Astrocyte (in vitro differentiated cells and primary cell): ENCODE measurements around the gene EIF2AK2. TPM values are rescaled to one million over a fixed set of nuclear protein-coding genes. Genes with fewer than 3 reads are reported as not detected.

Experiments
- DNase-seq: peaks from one replicate; pipeline ENCODE4 v3.0.0-alpha.2; 2010; ENCODE audit warnings: low read depth
- FAIRE-seq: peaks from 2 replicates; lab custom pipeline; 2011; peaks lifted over from hg19 to GRCh38; lab: Jason Lieb, UNC
- H2AFZ ChIP-seq: 2 replicates; pipeline ENCODE4 v1.6.0; 2012; ENCODE audit warnings: low read depth, low read length, inconsistent platforms
- H3K27ac ChIP-seq: 2 replicates; pipeline ENCODE4 v1.5.1; 2011; ENCODE audit warnings: low read depth, low read length, inconsistent platforms
- H3K27me3 ChIP-seq: 2 replicates; pipeline ENCODE4 v1.6.0; 2011; ENCODE audit warnings: low read length, inconsistent platforms; ENCODE audit not compliant: insufficient read depth
- H3K36me3 ChIP-seq: 2 replicates; pipeline ENCODE4 v1.5.1; 2011; ENCODE audit warnings: low read length, inconsistent platforms; ENCODE audit not compliant: insufficient read depth
- H3K4me1 ChIP-seq: 2 replicates; pipeline ENCODE4 v1.5.1; 2011; ENCODE audit warnings: low read length, inconsistent platforms; ENCODE audit not compliant: insufficient read depth
- H3K4me2 ChIP-seq: 2 replicates; pipeline ENCODE4 v1.6.0; 2012; ENCODE audit warnings: low read length, inconsistent platforms
- H3K4me3 ChIP-seq: 2 replicates; pipeline ENCODE4 v1.5.1; 2011; ENCODE audit warnings: low read depth, mild to moderate bottlenecking, low read length, inconsistent platforms; ENCODE audit not compliant: insufficient read depth
- H3K79me2 ChIP-seq: 2 replicates; pipeline ENCODE4 v1.6.0; 2012; ENCODE audit warnings: mild to moderate bottlenecking, low read length, inconsistent platforms; ENCODE audit not compliant: insufficient read depth
- H3K9ac ChIP-seq: 2 replicates; pipeline ENCODE4 v1.6.0; 2012; ENCODE audit warnings: mild to moderate bottlenecking, low read length, inconsistent platforms
- H3K9me3 ChIP-seq: 2 replicates; pipeline ENCODE4 v1.5.1; 2012; ENCODE audit warnings: low read depth, mild to moderate bottlenecking, low read length, inconsistent platforms; ENCODE audit not compliant: insufficient read depth
- H4K20me1 ChIP-seq: 2 replicates; pipeline ENCODE4 v1.6.0; 2012; ENCODE audit warnings: low read length, inconsistent platforms; ENCODE audit not compliant: insufficient read depth
- H3K27ac Mint-ChIP-seq: one replicate; pipeline ENCODE4 v1.8.0; 2021; ENCODE audit warnings: mild to moderate bottlenecking, mixed read lengths; ENCODE audit not compliant: unreplicated experiment
- H3K27me3 Mint-ChIP-seq: one replicate; pipeline ENCODE4 v1.8.0; 2021; ENCODE audit warnings: low read depth, mixed read lengths; ENCODE audit not compliant: unreplicated experiment
- H3K36me3 Mint-ChIP-seq: one replicate; pipeline ENCODE4 v1.8.0; 2021; ENCODE audit warnings: low read depth, mixed read lengths; ENCODE audit not compliant: unreplicated experiment
- H3K4me1 Mint-ChIP-seq: one replicate; pipeline ENCODE4 v1.8.0; 2021; ENCODE audit warnings: low read depth, mixed read lengths; ENCODE audit not compliant: unreplicated experiment
- H3K4me3 Mint-ChIP-seq: one replicate; pipeline ENCODE4 v1.8.0; 2021; ENCODE audit warnings: mild to moderate bottlenecking, moderate library complexity, mixed read lengths; ENCODE audit not compliant: unreplicated experiment
- H3K9me3 Mint-ChIP-seq: one replicate; pipeline ENCODE4 v1.8.0; 2021; ENCODE audit warnings: mild to moderate bottlenecking, mixed read lengths; ENCODE audit not compliant: unreplicated experiment
- CTCF ChIP-seq: IDR thresholded peaks from 2 replicates; pipeline ENCODE4 v1.5.1; 2011; ENCODE audit warnings: low read depth, mild to moderate bottlenecking, inconsistent platforms, low read length, moderate library complexity; ENCODE audit not compliant: insufficient read depth
- EZH2 ChIP-seq: IDR thresholded peaks from 2 replicates; pipeline ENCODE4 v1.6.1; 2012; ENCODE audit warnings: mild to moderate bottlenecking, low read length, inconsistent platforms; ENCODE audit not compliant: insufficient read depth
- total RNA-seq: library from RNA; stranded (reverse); gene quantifications from 2 replicates; pipeline ENCODE4 v1.2.1, GENCODE V29; 2021

EIF2AK2 gene
- total RNA-seq, 1 donor from 2014 or later: 147 TPM

DNA sequence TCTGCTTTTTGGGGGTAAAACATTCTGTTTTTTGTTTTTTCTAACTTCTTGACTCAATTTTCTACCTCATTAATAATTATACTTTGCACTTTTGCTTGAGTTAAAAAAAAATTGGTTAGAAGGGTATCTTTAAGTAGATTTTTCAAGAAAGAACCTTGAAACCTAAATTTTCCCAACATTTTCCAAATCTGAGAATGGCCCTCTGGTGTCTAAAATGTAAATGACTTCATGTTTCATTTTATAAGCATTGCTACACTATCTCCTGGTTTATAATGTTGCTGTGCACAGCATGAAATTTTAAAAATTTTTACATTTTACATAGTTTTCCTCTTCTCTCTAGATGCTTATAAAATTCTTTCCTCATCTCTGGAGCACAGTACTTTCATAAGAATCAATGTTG, 14.2 kb downstream of the EIF2AK2 start:
- Histone ChIP-seq H3K9ac (no peak overlapping the region), H3K4me1 (no peaks in the 10 kb centered on the region), H3K4me2 (no peak overlapping the region), H3K79me2 (no peaks in the 10 kb centered on the region), H3K9me3 (no peaks in the 10 kb centered on the region), H3K27me3 (no peaks in the 10 kb centered on the region), H3K4me3 (no peak overlapping the region), H4K20me1 (no peaks in the 10 kb centered on the region), H3K36me3 (peaks cover 26% of the 10 kb centered on the region), H3K27ac (no peak overlapping the region), H2AFZ (no peak overlapping the region)
- no peaks in the 10 kb centered on the region for H3K27me3 Mint-ChIP-seq
- no peaks in the 10 kb centered on the region for H3K4me1 Mint-ChIP-seq
- H3K27ac Mint-ChIP-seq: no peak overlapping the region
- FAIRE-seq (no peak), DNase-seq (no peak)
- H3K9me3 Mint-ChIP-seq: no peaks in the 10 kb centered on the region
- TF ChIP-seq EZH2: no peak
- no peak for TF ChIP-seq CTCF
- peaks cover 15% of the 10 kb centered on the region for H3K36me3 Mint-ChIP-seq
- no peak overlapping the region for H3K4me3 Mint-ChIP-seq

DNA sequence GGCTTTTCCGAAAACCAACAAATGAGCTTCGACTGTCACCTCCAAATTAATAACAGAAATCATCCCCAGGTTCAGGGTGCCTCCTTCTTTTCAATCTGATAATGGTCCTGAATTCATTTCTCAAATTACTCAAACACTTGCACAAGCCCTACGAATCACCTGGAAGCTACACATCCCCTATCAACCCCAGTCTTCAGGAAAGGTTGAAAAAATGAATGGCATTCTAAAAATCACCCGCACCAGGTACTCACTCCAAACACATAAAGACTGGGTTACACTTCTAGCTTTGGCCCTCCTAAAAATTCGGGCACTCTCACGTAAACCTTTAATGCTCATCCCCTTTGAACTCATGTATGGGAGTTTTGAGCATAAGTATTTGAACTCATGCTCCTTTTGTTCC, 23.9 kb downstream of the EIF2AK2 start:
- H3K27me3 ChIP-seq: no peaks in the 10 kb centered on the region
- Mint-ChIP-seq H3K27ac (no peak overlapping the region), H3K4me1 (no peaks in the 10 kb centered on the region), H3K36me3 (peaks cover 32% of the 10 kb centered on the region), H3K9me3 (no peaks in the 10 kb centered on the region), H3K4me3 (no peak overlapping the region), H3K27me3 (no peaks in the 10 kb centered on the region)
- H3K9me3 ChIP-seq: no peaks in the 10 kb centered on the region
- FAIRE-seq (no peak), DNase-seq (no peak)
- H3K4me2 ChIP-seq: no peak overlapping the region
- H3K27ac ChIP-seq: no peak overlapping the region
- TF ChIP-seq CTCF (no peak), EZH2 (no peak)
- no peak overlapping the region for H3K9ac ChIP-seq
- peaks cover 32% of the 10 kb centered on the region for H3K36me3 ChIP-seq
- H2AFZ ChIP-seq: no peak overlapping the region
- peaks cover 10% of the 10 kb centered on the region for H4K20me1 ChIP-seq
- H3K4me3 ChIP-seq: no peak overlapping the region
- no peaks in the 10 kb centered on the region for H3K79me2 ChIP-seq
- H3K4me1 ChIP-seq: no peaks in the 10 kb centered on the region

- H3K4me1 Mint-ChIP-seq: no peaks in the 10 kb centered on the region
- Histone ChIP-seq H2AFZ (no peak overlapping the region), H3K4me1 (no peaks in the 10 kb centered on the region), H3K4me3 (no peak overlapping the region), H3K27me3 (no peaks in the 10 kb centered on the region), H3K4me2 (no peak overlapping the region), H3K9ac (no peak overlapping the region), H3K27ac (no peak overlapping the region), H3K79me2 (no peaks in the 10 kb centered on the region), H3K36me3 (peaks cover 20% of the 10 kb centered on the region), H3K9me3 (no peaks in the 10 kb centered on the region), H4K20me1 (peaks cover 7% of the 10 kb centered on the region)
- DNase-seq (no peak), FAIRE-seq (no peak)
- no peak overlapping the region for H3K27ac Mint-ChIP-seq
- TF ChIP-seq CTCF: no peak
- no peak for TF ChIP-seq EZH2
- H3K36me3 Mint-ChIP-seq: peaks cover 22% of the 10 kb centered on the region
- H3K4me3 Mint-ChIP-seq: no peak overlapping the region
- H3K9me3 Mint-ChIP-seq: no peaks in the 10 kb centered on the region
- no peaks in the 10 kb centered on the region for H3K27me3 Mint-ChIP-seq
These were observed 31.4 kb downstream of the EIF2AK2 start for GRCh38 chr2:37125416-37125815.
